ENCODE measurements around the gene TXN.

- TF ChIP-seq CTCF (IDR thresholded peaks at IDR 0.05; ENCODE audit: low read length) (no peak), EZH2 (IDR thresholded peaks at IDR 0.05; ENCODE audit: borderline replicate concordance, low read length) (no peak)
Observed at GRCh38 chr9:110257097-110257841, 962 bp upstream of the TXN start.
